GM10248 (cell line): ENCODE data around the gene ABCB1.
"Not testable (repeated sequence)": the region's sequence is repeated elsewhere in the genome, so short reads cannot be mapped to it uniquely, and the experiment has no call there.

ENCODE experiments used
- CTCF ChIA-PET: fragments of 300-600 bp; sonication (Branson Sonifier 250); formaldehyde crosslinking; extraction: SDS; loops from one replicate; lab custom pipeline; 2021; ENCODE audit warnings: antibody characterized with exemption; lab: Yijun Ruan, JAX
- POLR2A ChIA-PET: fragments of 350-650 bp; sonication (Branson Sonifier 250); formaldehyde crosslinking; extraction: SDS; loops from one replicate; lab custom pipeline; 2020; ENCODE audit warnings: antibody characterized with exemption; lab: Yijun Ruan, JAX
- DNase-seq: peaks from one replicate; pipeline ENCODE4 v3.0.0; 2012; ENCODE audit errors: extremely low spot score
- CTCF ChIP-seq: IDR thresholded peaks from 2 replicates; pipeline ENCODE4 v1.5.1; 2012; ENCODE audit warnings: mild to moderate bottlenecking, low read depth; ENCODE audit errors: extremely low read depth, missing control alignments, control extremely low read depth

Gene ABCB1

GRCh38 chr7:87471473-87471872 is 129.2 kb downstream of the ABCB1 start:
- TF ChIP-seq CTCF: no peak
- ChIA-PET POLR2A (no interaction called here), CTCF (interaction anchor here (0.8 to 1.6 kb wide), 3 partner anchors 18 to 54 kb away, joined by 3 to 4 read pairs (median 3); no protein-coding TSS in a partner anchor)
- DNase-seq: no peak

DNA sequence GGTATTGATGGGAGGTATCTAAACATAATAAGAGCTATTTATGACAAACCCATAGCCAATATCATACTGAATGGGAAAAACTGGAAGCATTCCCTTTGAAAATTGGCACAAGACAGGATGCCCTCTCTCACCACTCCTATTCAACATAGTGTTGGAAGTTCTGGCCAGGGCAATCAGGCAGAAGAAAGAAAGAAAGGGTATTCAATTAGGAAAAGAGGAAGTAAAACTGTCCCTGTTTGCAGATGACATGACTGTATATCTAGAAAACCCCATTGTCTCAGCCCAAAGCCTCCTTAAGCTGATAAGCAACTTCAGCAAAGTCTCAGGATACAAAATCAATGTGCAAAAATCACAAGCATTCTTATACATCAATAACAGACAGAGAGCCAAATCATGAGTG is 131.5 kb downstream of the ABCB1 start:
- DNase-seq, POLR2A ChIA-PET: not testable (repeated sequence)
- CTCF ChIA-PET: interaction anchor here (1.6 kb wide), 1 partner anchor 12 kb away, joined by 5 read pairs; no protein-coding TSS in a partner anchor

DNA sequence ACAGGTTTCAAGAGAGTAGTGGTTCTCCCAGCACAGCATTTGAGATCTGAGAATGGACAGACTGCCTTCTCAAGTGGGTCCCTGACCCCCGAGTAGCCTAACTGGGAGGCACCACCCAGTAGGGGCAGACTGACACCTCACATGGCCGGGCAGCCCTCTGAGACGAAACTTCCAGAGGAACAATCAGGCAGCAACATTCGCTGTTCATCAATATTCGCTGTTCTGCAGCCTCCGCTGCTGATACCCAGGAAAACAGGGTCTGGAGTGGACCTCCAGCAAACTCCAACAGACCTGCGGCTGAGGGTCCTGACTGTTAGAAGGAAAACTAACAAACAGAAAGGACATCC is 135.2 kb downstream of the ABCB1 start:
- DNase-seq, POLR2A ChIA-PET: not testable (repeated sequence)
- CTCF ChIA-PET: interaction anchor here (1.4 to 1.8 kb wide), 3 partner anchors 8 to 12 kb away, joined by 3 to 6 read pairs (median 4); no protein-coding TSS in a partner anchor

GRCh38 chr7:87464830-87465533 is 135.7 kb downstream of the ABCB1 start:
- POLR2A ChIA-PET, DNase-seq: not testable (repeated sequence)
- CTCF ChIA-PET: interaction anchor here (0.7 to 1.8 kb wide), 7 partner anchors 8 to 148 kb away, joined by 3 to 6 read pairs (median 4); no protein-coding TSS in a partner anchor

- ChIA-PET CTCF (interaction anchor here (0.7 to 1.8 kb wide), 7 partner anchors 8 to 147 kb away, joined by 3 to 6 read pairs (median 4); no protein-coding TSS in a partner anchor), POLR2A (no interaction called here)
- no peak for TF ChIP-seq CTCF
- no peak for DNase-seq
Observed at GRCh38 chr7:87463982-87464381, 136.7 kb downstream of the ABCB1 start.

GRCh38 chr7:87460444-87460843 is 140.2 kb downstream of the ABCB1 start:
- DNase-seq, POLR2A ChIA-PET, CTCF ChIA-PET: not testable (repeated sequence)

DNA sequence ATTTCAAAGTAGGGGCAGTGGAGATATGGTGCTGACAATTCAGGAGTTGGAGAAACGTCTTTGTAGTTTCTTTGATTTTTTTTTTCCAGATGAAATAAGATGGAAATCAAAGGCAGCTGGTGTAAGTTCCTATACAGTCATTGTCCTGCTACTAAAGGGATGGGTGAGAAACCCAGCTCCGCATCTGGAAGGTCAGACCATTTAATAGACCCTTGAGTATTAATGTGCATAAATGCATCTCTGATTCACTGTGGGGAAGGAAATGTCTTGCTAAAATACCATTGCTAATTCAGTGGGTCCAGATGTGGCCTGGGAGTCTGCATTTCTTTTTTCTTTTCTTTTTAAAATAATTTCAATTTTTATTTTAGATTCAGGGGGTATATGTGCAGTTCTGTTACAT is 140.7 kb downstream of the ABCB1 start:
- DNase-seq: no peak
- no peak for TF ChIP-seq CTCF
- CTCF ChIA-PET: no interaction called here
- POLR2A ChIA-PET: no interaction called here

DNA sequence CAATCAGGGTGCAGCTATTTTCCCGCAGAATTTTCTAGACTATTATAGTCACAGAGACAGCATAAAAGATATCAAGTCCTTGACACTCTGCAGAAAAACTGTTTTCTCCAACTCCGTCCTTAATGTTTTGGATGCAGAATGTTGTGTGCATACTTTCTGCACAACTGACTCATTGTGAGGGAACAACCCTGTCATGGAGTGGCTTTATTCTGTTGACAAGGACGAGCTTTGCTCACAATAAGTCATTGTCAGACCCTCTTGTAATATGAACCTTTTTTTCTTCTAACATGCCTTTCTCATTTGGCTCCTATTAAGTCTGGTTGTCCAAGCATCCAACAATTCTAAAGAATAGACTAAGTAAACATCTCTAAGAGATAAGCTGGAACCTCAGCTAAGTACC is 142.5 kb downstream of the ABCB1 start:
- POLR2A ChIA-PET: no interaction called here
- CTCF ChIA-PET: no interaction called here

More for the DNA sequence above, 142.5 kb downstream of the ABCB1 start:
- no peak for DNase-seq
- no peak for TF ChIP-seq CTCF
